Anterior cingulate cortex (tissue), 58 donors: ENCODE data around the gene NUP210L.
"Not testable (repeated sequence)": the region's sequence is repeated elsewhere in the genome, so short reads cannot be mapped to it uniquely, and the experiment has no call there.

ENCODE experiments used
- DNase-seq, 58 donors: peaks; one replicate each; lab custom pipeline; 2025; lab: John Stamatoyannopoulos, UW

NUP210L gene

GRCh38 chr1:154171223-154171583 lies 16.3 kb upstream of the NUP210L start:
- no peak for DNase-seq

DNA sequence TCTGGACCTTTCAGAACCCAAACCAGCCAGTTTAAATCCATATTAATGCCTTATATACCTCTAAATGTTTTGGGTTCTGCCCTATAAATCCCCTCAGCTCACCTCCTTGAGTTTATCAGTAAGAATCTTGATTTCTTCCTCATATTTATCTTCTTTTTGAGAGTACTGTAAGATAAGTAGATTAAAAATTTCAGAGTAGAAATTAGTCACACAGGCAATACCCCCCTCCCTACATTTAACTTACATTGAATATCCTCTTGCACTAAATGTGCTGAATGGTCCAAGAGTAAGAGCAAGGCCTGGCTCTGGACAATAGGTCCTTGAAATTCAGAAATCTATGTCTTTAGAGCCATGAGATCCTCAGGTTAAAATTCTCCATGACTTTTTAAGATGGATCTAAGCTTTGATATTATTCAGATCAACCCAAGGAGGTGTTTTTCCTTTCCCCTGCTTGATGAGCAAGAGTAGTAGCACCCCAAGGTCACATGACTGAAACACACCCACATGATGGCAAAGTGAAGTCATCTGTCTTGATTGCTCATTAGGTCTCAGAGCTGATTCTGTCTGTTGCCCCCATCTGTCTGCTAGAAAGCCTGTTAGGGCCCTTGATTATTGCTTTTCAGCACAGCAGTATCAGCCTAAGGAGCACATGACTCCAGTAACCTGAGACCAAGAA lies 15.8 kb upstream of the NUP210L start:
- DNase-seq: no peak

DNA sequence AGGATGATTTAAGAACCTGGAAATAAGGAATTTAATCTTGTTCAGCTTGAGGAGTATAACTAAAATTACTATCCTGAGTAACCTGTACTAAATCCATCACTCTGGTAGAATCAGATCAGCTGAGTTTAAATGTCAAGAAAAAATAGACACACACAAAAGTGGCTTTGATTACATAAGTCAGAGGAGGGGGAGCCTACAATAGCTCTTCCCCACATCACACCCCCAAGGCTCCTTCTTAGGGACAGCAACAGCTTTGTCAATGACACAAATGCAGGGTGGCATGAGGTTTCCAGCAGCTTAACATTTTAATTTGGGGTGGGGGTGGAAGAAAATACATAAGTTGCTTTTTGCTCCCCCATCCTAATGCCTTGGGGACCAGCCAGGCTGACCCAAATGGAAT lies 12.6 kb upstream of the NUP210L start:
- no peak for DNase-seq

GRCh38 chr1:154166207-154166606 lies 11.3 kb upstream of the NUP210L start:
- DNase-seq: no peak

DNA sequence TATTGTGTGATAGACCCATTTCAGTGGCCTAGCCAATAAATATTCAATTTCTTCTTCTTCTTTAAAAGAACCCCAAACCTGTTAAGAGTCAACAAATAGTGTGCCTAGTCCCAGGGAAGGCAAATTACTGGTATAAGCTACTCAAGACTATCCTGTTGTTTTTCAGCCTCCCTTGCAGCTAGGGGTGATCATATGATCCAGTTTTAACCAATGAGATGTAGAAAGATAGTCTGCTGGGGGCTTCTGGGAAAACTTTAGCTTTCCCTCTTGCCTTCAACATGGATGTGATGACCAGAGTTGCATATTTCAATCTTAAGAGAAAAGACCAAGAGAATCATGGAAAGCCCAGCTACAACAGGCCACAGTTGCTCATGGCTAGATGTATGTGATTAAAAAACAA lies 4.7 kb upstream of the NUP210L start:
- no peak for DNase-seq

DNA sequence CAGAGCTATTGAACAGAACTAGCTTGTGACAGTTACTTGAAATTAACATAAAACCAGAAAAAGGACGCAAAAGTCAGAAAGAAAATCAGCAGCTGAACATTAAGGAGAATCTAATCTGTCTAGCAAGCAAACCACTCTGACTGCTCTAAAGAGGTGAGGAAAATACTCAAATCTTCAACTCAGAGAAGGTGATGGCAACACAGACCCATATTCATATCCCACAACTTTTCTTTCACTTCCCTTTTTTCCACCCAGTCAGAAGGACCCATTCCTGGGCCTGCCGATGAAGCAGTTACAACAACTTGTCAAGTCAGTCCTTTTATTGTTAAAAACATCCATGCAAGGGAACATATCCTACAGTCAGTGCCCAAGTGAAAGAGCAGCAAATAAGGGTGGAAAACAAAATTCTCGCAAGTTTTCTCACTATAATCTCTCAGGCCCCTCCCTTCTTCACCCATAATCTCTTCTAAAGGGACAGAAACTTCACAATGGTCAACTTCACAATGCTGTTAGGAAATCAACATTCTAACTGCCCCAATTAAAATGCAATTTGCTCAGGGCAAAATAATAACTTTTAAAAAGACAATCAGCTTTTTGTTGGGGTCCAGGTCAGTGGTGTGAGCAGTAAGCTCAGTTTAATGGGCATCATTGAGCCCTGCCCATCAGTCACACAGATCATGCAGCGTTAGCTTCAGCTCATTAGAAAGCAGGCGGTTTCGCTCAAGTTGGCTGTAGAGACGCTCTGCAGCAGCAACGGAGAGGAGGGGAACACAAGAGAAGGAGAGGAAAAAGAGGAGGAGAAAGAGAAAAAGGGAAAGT lies 3.6 kb upstream of the NUP210L start:
- peak in 1 of 58 donors; percentile 4 for DNase-seq

DNA sequence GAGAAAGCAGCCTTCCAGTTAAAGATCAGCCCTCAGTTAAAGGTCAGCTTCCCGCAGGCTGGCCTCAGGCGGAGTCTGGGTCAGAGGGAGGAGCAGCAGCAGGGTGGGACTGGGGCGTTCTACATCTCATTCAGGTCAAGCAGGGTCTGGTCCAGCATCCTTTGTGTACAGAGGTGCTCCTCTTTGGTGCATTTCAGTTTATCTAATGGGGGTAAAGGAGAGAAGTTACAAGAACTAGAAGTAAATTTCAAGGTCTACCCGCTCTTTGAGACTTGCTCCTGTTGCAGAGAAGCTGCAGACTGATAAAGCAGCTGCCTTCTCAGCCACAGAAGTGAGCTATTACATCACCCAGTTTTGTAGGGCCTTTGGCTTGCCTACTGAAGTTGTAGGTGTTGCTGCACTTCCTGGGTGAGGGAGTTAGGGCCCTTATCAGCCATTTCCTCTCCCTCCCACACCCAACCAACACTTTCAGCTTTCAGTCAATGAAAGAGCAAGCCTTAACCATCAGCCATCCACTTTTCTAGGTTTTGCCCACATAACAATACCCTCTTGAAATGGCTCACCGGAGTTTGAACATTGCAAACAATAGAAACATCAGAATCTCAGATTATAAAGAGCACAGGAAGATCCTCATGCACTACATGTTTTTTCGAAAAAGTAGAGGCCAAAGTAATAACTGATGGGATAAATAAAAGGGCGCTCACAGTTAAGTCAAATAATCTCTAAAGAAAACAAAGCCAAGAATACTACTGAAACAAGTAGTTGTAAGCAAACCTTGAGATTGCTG lies 2.8 kb upstream of the NUP210L start:
- peak in 1 of 58 donors; percentile 0 for DNase-seq

DNA sequence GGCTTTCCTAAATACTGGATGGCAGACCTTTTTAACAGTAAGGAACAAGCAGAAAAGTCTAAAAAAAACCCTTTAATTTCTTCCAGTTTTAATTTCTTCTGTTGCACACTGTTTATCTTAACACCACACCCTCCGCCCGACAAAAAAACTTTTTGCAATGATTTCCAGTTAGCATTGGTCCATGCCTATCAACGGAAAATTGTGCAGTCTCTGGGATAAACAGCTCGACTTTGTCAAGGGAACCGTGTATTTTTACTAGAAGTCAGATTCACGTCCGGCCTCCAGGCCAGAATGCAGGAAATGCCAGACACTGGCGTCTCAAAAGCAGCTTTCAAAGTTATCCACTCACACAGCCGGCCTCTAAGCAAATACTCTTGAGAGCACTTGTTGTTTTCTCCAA lies 378 bp upstream of the NUP210L start:
- no peak for DNase-seq

GRCh38 chr1:154154053-154154452 lies 820 bp downstream of the NUP210L start:
- no peak for DNase-seq

DNA sequence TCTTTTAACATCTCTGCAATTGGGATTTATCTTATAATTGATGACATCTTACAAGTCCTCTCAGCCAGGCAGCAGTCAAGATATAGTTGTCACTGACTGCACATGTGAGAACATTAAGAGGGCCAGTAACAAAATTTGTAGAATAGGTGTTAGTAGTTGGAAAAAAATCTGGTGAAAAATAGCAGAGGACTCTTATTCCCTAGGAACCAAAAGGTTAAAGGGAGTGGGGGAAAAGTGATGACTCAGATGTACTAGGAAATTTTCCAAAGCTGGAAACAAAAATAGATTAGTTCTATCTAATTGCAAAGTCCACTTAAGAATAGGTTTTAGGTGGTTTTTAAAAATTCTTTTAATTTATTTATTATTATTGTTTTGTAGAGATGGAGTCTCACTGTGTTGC lies 3.6 kb downstream of the NUP210L start:
- no peak for DNase-seq

GRCh38 chr1:154148807-154149206 lies 6.1 kb downstream of the NUP210L start:
- no peak for DNase-seq

- DNase-seq: not testable (repeated sequence)
Observed at GRCh38 chr1:154147505-154147904, 7.4 kb downstream of the NUP210L start.

- DNase-seq: no peak
Observed at GRCh38 chr1:154145986-154146385, 8.9 kb downstream of the NUP210L start.

DNA sequence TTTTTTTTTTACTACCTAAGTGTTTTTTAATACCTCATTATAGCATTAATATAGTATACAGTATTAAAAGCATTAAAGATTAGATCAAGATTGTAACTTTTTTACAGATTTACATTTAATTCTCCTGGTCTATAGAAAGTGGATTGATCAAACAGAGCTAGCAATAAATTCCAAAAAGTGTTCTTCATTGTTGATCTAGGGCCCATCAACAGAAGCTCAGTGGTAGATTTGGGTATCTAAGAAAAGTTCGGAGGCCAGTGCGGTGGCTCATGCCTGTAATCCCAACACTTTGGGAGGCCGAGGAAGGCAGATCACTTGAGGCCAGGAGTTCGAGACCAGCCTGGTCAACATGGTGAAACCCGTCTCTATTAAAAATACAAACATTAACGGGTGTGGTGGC lies 12.5 kb downstream of the NUP210L start:
- no peak for DNase-seq

GRCh38 chr1:154141240-154141639 lies 13.6 kb downstream of the NUP210L start:
- no peak for DNase-seq

- no peak for DNase-seq
Observed at GRCh38 chr1:154137888-154138287, 17.0 kb downstream of the NUP210L start.

DNA sequence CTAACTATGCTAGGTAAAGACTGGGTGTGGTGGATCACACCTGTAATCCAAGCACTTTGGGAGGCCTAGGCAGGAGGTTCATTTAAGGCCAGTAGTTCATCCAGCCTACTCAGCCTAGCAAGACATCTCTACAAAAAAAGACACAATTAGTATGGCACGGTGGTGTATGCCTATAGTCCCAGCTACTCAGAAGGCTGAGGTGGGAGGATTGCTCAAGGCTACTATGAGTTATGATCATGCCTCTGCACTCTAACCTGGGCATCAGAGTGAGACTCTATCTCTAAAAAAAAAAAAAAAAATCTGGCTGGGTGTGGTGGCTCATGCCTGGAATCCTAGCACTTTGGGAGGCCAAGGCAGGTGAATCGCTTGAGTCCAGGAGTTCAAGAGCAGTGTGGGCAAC lies 21.6 kb downstream of the NUP210L start:
- DNase-seq: no peak

DNA sequence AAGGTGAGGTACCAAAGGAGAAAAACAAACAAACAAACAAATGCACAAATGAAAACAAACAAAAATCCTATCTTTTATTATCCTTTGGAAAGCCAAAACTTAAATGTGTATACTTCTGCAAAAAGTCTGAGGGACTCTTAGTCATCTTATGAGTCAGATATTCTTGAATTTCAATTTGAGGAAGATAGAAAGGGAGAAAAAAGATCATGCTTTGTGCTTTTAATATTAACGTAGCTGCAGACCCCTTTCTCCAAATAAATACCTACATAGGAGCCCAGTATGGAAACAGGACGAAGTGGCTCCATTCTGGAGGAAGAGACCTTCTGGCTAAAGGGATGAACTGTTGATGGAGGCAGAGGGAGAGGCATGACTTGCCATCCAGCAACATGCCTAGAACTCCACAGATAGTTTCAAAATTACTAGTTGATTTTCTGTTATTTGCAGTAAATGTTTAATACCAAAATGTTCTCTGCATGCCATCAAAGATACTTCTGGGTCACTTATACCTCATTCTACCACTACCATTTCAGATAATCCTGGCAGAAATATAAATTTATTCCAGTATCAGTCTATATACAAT lies 25.4 kb downstream of the NUP210L start:
- no peak for DNase-seq

DNA sequence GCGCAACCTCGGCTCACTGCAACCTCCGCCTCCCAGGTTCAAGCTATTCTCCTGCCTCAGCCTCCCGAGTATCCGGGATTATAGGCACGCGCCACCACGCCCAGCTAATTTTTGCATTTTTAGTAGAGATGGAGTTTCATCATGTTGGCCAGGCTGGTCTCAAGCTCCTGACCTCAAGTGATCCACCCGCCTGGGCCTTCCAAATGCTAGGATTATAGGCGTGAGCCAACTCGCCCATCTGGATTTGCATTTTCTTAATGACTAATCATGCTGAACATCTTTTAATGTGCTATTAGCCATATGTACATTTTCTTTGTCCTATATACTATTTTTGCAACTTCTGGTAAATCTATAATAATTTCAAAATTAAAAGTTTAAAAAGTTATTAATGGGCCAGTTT lies 31.7 kb downstream of the NUP210L start:
- not testable (repeated sequence) for DNase-seq

GRCh38 chr1:154117642-154118041 lies 37.2 kb downstream of the NUP210L start:
- no peak for DNase-seq

DNA sequence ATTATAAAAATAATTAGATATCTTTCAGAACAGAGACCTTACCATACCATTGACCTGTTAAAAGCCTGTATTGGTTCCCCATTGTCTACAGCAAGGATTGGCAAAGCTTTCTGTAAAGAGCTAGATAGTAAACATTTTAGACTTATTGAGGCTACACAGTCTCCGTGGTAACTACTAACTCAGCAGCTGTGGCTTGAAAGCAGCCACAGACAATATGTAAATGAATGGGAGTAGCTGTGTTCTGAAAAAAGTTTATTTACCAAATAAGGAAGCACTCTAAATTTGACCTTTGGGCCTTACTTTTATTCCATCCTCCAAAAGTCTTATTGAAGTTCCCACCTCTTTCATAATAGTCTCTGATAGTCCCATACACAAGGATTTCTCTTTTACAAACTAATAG lies 39.7 kb downstream of the NUP210L start:
- DNase-seq: no peak
